HG03159 (cell line): ENCODE results near the gene SLC35E4.
"Not testable (repeated sequence)": the region's sequence is repeated elsewhere in the genome, so short reads cannot be mapped to it uniquely, and the experiment has no call there.

Experiments
- ATAC-seq: cut with Tn5 transposase; IDR thresholded peaks from one replicate; pipeline ENCODE4 v1.9.1; 2021; ENCODE audit warnings: mild to moderate bottlenecking, moderate library complexity; ENCODE audit not compliant: unreplicated experiment

The SLC35E4 gene

DNA sequence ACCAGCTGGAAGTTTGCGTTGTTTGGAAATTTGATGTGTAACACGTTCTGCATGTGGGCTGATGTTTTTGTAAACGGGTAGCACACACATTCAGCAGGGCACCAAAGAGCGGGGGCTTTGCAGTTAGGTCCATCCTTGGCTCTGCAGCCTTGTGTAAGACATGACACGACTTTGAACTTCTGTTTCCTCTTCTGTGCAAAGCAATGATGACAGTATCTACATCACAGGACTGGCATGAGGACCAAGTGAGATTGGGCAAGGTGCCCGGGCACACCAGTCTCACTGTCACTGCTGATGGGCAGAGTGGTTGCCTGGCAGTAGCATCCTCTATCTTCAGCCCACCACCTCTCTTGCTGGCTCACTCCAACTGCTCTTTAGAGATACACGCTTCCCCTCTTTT lies 25.3 kb upstream of the SLC35E4 start:
- no peak for ATAC-seq

- no peak for ATAC-seq
These were observed 24.4 kb upstream of the SLC35E4 start for GRCh38 chr22:30611197-30611596.

- ATAC-seq, result no peak
These were observed 22.8 kb upstream of the SLC35E4 start for GRCh38 chr22:30612789-30613188.

DNA sequence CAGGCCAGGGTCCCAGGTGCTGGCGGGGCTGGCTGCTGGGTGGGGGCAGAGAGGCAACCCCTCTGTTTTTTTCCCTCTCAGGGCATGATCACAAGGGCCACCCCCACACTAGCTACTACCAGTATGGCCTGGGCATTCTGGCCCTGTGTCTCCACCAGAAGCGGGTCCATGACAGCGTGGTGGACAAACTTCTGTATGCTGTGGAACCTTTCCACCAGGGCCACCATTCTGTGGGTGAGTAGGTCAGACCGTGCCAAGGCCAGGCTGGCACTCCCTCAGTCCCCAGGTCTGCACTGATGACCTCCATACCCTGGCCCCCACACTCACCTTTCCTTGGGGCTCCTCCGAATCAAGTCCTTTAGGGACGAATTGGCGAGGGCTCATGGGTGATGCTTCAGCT lies 21.3 kb upstream of the SLC35E4 start:
- ATAC-seq, result no peak

DNA sequence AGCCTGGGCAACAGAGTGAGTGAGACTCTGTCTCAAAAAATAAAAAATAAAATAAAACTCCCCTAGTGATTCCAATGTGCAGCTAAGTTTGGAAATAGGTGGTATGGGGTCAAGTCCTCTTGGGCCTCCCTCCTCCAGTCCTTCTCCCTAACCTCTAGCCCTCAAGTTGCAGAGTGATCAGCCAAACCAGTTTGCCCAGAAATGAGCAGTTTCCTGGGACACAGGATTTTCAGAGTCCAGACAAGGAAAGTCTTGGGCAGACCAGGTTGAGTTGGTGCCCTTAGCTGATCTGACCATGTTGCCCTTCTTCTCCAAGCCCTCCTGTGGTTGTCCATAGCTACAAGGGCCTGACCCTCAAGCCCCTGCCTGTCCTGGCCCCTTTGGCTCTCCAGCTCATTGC lies 20.7 kb upstream of the SLC35E4 start:
- no peak for ATAC-seq

DNA sequence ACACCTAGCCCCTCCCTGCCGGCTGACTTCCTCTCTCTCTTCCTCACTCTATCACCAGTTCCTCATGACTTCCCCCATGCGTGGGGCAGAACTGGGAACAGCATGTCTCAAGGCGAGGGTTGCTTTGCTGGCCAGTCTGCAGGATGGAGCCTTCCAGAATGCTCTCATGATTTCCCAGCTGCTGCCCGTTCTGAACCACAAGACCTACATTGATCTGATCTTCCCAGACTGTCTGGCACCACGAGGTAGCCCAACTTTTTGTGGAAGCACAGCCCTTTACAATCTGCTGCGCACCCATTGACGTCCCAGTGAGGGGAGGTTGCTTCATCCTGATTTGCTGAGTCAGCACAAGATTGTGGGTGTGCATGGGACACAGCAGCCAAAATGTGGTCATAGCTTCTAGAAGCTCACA lies 20.0 kb upstream of the SLC35E4 start:
- no peak for ATAC-seq

DNA sequence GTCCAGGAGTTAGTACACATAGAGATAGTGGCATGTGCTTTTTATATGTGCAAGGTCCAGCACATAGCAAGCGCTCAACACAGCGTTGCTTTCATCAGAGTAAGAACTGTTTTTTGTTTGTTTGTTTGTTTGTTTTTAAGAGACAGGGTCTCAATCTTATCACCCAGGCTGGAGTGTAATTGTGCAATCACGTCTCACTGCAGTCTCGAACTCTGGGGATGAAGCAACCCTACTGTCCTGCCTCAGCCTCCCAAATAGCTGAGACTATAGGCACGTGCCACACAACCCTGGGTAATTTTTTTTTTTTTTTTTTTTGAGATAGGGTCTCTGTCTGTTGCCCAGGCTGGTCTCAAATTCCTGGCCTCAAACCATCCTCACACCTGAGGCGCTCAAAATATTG lies 17.8 kb upstream of the SLC35E4 start:
- ATAC-seq, result no peak

GRCh38 chr22:30619909-30620308 lies 15.7 kb upstream of the SLC35E4 start:
- not testable (repeated sequence) for ATAC-seq

DNA sequence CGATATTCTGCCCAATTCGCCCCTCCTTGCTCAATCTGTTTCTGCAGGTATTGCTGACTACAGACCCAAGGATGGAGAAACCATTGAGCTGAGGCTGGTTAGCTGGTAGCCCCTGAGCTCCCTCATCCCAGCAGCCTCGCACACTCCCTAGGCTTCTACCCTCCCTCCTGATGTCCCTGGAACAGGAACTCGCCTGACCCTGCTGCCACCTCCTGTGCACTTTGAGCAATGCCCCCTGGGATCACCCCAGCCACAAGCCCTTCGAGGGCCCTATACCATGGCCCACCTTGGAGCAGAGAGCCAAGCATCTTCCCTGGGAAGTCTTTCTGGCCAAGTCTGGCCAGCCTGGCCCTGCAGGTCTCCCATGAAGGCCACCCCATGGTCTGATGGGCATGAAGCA lies 9.2 kb upstream of the SLC35E4 start:
- no peak for ATAC-seq

DNA sequence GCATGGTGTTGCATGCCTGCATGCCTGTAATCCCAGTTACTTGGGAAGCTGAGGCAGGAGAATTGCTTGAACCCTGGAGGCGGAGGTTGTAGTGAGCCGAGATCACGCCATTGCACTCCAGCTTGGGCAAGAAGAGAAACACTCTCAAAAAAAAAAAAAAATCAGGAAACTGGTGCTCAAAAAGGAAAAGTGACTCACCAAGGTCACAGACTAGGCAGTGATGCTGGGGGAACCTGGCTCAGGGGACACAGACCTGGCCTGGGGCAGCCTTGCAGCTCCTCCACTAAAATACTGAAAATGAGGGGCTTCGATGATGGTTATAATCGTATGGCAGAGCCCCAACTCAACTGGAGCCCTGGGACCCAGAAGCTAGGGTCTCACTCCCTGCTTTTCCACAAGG lies 8.1 kb upstream of the SLC35E4 start:
- ATAC-seq, result no peak

DNA sequence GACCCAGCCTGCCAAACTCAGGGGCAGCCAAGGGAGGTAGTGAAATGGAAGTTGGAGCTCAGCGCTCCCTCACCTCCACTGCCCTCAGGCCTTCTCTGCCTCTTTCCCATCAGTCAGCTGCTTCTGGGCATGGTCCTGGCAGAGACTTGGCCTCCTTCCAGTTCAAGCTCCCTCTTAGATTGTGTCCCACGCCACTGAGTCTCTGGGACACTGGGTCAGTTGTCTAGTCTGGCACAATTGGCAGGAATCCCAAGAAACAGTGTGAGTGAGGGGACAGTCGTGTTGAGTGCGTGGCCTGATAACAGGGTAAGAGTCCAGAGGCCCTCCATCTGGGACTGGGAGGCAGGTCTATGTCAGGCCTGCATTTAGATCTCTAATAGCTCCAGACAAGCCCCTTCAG lies 7.1 kb upstream of the SLC35E4 start:
- no peak for ATAC-seq

GRCh38 chr22:30631469-30631868 lies 4.1 kb upstream of the SLC35E4 start:
- ATAC-seq, result not testable (repeated sequence)

DNA sequence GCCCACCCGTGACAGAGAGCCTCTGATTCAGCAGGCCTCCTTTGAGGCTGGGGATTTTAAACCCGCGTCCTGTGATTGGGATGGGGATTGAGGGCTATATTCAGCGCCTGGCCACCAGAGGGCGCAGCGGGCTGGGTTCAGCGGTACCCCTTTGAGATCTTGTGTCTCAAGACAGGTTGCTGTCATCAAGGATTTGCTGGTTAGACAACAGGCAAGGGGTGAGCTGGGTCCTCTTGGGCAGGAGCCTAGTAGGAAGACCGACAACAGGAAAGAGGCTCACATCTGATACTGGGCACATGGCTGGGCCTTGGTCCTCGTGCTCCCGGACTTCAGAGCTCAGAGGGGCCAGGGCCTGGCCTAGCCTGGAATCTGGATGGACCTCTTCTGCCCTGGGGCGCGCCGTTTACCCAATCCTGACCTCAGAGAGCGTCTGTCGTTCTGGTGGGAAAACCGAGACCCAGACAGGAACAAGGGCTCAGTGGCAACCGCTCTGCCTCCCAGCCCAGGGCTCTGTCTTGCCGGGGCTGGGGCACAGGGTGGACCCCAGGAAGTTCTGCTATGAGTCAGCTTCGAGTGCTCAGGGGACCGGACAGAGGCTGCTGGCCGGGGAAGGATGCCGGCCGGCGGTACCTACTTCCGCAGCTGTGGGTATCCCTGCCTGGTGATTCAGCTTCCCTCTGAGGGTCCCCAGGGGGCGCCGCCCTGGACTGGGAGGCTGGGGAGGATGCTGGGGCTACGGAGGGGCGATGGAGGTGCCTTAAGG lies 929 bp upstream of the SLC35E4 start:
- peak; percentile 46 for ATAC-seq

GRCh38 chr22:30636226-30637077 lies 871 bp downstream of the SLC35E4 start:
- ATAC-seq, result no peak

GRCh38 chr22:30637701-30638114 lies 2.1 kb downstream of the SLC35E4 start:
- ATAC-seq, result no peak

GRCh38 chr22:30640361-30640760 lies 4.8 kb downstream of the SLC35E4 start:
- ATAC-seq, result no peak

DNA sequence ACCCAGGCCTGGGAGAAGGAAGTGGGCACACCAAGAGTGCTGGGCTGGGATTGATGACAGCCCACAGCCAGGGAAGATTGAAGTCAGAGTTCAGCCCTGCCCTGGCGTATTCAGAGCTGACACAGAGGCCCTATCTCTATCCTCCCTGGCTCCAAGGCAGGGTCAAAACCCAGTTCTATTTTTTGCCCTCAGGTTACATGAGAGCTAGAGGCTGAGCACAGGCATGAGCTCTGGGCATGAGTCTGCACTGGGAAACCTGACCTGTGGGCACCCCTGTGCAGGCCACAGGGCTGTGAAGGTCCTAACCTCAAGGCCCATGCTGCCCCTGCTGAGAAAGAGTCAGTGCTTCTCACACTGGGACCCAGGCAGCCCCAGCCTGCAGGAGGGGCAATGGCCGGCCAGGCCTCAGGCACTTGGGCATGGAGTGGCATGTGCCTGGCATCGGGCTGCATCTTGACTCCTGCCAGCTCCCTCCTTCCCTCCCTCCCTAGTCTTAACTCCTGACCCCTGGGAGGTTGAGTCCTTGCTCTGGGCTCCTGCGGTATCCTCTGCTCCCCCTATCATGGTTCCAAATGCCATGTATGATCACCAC lies 5.4 kb downstream of the SLC35E4 start:
- no peak for ATAC-seq

GRCh38 chr22:30643055-30643875 lies 7.7 kb downstream of the SLC35E4 start:
- ATAC-seq, result no peak

GRCh38 chr22:30646518-30647160 lies 11.1 kb downstream of the SLC35E4 start:
- ATAC-seq, result no peak

DNA sequence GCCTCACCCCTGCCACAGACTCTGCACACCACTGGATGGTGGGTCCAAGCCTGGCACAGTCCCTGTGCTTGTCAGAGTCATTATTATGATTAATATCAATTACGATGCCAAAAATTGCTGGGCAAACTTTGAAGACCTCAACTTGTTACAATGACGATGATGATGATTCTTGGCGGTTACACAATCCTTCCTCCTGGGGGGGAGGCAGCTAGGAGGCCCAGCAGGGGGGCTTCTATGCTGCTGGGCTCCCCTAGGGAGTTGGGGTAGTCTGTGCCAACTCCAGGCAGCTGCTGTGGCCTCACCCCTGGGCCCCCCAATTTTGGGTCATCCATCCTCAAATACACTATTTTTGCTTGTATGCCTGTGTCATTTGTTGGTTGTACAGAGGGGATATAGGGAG lies 12.0 kb downstream of the SLC35E4 start:
- ATAC-seq, result no peak
